A549 (cell line): ENCODE measurements around the gene PPP2R2C. TPM values are rescaled to one million over a fixed set of nuclear protein-coding genes. Genes with fewer than 3 reads are reported as not detected.

Source experiments
- ATAC-seq, 2 experiments: fragments of 200-7000 bp in 1 of 2; fragments of >200 bp in 1 of 2; cut with Nextera tagmentation in 1 of 2; cut with Tn5 transposase in 1 of 2; 3 replicates each; pipeline versions ENCODE4 v1.8.0 to v1.9.1; 2018 to 2020; ENCODE audit warnings: mild to moderate bottlenecking in 1 of 2, moderate library complexity in 1 of 2
- CTCF ChIA-PET: fragments of 300-600 bp; sonication (Branson Sonifier 250); formaldehyde crosslinking; extraction: SDS; loops from one replicate; lab custom pipeline; 2021; ENCODE audit warnings: antibody characterized with exemption, inconsistent platforms; lab: Yijun Ruan, JAX
- POLR2A ChIA-PET: fragments of 350-600 bp; formaldehyde crosslinking; extraction: SDS; loops from one replicate; lab custom pipeline; 2021; ENCODE audit warnings: antibody characterized with exemption, inconsistent platforms; lab: Yijun Ruan, JAX
- DNase-seq, 2 experiments: peaks; one replicate each; pipeline versions ENCODE4 v3.0.0 to v3.0.0-alpha.2; 2011 to 2016; ENCODE audit warnings: low read depth in 1 of 2, low spot score in 1 of 2
- FAIRE-seq: peaks from 2 replicates; lab custom pipeline; 2011; peaks lifted over from hg19 to GRCh38; lab: Jason Lieb, UNC
- H3K27ac ChIP-seq, 2 experiments: fragments of >200 bp; sonication (Bioruptor Twin); formaldehyde crosslinking; 3 replicates each; pipeline ENCODE4 v1.5.1; 2016 to 2017
- H3K4me1 ChIP-seq: fragments of >200 bp; sonication (Bioruptor Twin); formaldehyde crosslinking; 3 replicates; pipeline ENCODE4 v1.6.1; 2016
- H3K4me2 ChIP-seq: fragments of >200 bp; sonication (Bioruptor Twin); formaldehyde crosslinking; 3 replicates; pipeline ENCODE4 v1.6.1; 2016
- H3K4me3 ChIP-seq: fragments of >200 bp; sonication (Bioruptor Twin); formaldehyde crosslinking; 3 replicates; pipeline ENCODE4 v1.5.1; 2016
- H3K9me3 ChIP-seq: fragments of >200 bp; sonication (Bioruptor Twin); formaldehyde crosslinking; 3 replicates; pipeline ENCODE4 v1.6.1; 2016
- ATOH8 ChIP-seq: fragments of 250-450 bp; sonication (Bioruptor Pico); IDR thresholded peaks from 2 replicates; pipeline ENCODE4 v1.5.0; 2020; ENCODE audit warnings: low read depth, mild to moderate bottlenecking, moderate library complexity
- BHLHE40 ChIP-seq: IDR thresholded peaks from 2 replicates; pipeline ENCODE4 v1.6.1; 2012; ENCODE audit warnings: low read depth, low read length, inconsistent platforms
- CHD2 ChIP-seq: fragments of 150-350 bp; IDR thresholded peaks from 2 replicates; pipeline ENCODE4 v1.6.1; 2014; ENCODE audit warnings: low read length; ENCODE audit not compliant: partially characterized antibody
- E2F6 ChIP-seq: IDR thresholded peaks from 2 replicates; pipeline ENCODE4 v1.6.1; 2012; ENCODE audit warnings: low read depth, borderline replicate concordance
- HES2 ChIP-seq: fragments of >200 bp; sonication (Bioruptor Twin); formaldehyde crosslinking; IDR thresholded peaks from 2 replicates; pipeline ENCODE4 v1.6.1; 2016
- HEYL ChIP-seq: fragments of 250-450 bp; sonication (Bioruptor Pico); IDR thresholded peaks from 2 replicates; pipeline ENCODE4 v1.8.0; 2021; ENCODE audit warnings: mild to moderate bottlenecking, moderate library complexity
- HOXA7 ChIP-seq: fragments of 250-450 bp; sonication (Bioruptor Pico); IDR thresholded peaks from 2 replicates; pipeline ENCODE4 v1.5.0; 2020; ENCODE audit warnings: mild to moderate bottlenecking, moderate library complexity
- HOXB13 ChIP-seq: fragments of 250-450 bp; sonication (Bioruptor Pico); IDR thresholded peaks from 2 replicates; pipeline ENCODE4 v1.5.0; 2020; ENCODE audit warnings: low read depth, mild to moderate bottlenecking, moderate library complexity
- JUN ChIP-seq, 2 experiments: fragments of >200 bp; sonication (Bioruptor Twin); formaldehyde crosslinking; IDR thresholded peaks; 2 replicates in 1 of 2; 3 replicates in 1 of 2; pipeline ENCODE4 v1.6.1; 2016 to 2017
- MAFK ChIP-seq: fragments of 450-650 bp; IDR thresholded peaks from 2 replicates; pipeline ENCODE4 v1.6.1; 2014; ENCODE audit not compliant: partially characterized antibody
- MAX ChIP-seq: IDR thresholded peaks from 2 replicates; pipeline ENCODE4 v1.6.1; 2012
- MAZ ChIP-seq: fragments of 150-350 bp; IDR thresholded peaks from 2 replicates; pipeline ENCODE4 v1.6.1; 2014; ENCODE audit warnings: antibody characterized with exemption, low read depth, low read length, borderline replicate concordance
- NPAS2 ChIP-seq: fragments of 250-450 bp; sonication (Bioruptor Pico); IDR thresholded peaks from 2 replicates; pipeline ENCODE4 v1.8.0; 2022; ENCODE audit warnings: mild to moderate bottlenecking, moderate library complexity, borderline replicate concordance
- NR3C1 ChIP-seq: fragments of >200 bp; sonication (Bioruptor Twin); formaldehyde crosslinking; IDR thresholded peaks from 3 replicates; pipeline ENCODE4 v1.6.1; 2017
- REST ChIP-seq: fragments of 200-600 bp; sonication (generic); IDR thresholded peaks from 2 replicates; pipeline ENCODE4 v1.6.1; 2016; ENCODE audit warnings: antibody characterized with exemption, mild to moderate bottlenecking, moderate library complexity
- RNF2 ChIP-seq: fragments of 200-600 bp; sonication (generic); IDR thresholded peaks from 2 replicates; pipeline ENCODE4 v1.6.1; 2016; ENCODE audit warnings: low read depth, mild to moderate bottlenecking, antibody characterized with exemption, moderate library complexity, borderline replicate concordance
- TP53 ChIP-seq: fragments of 250-450 bp; sonication (Bioruptor Pico); IDR thresholded peaks from 2 replicates; pipeline ENCODE4 v1.5.0; 2021; ENCODE audit warnings: mild to moderate bottlenecking, moderate library complexity
- USF2 ChIP-seq: fragments of 450-650 bp; IDR thresholded peaks from 2 replicates; pipeline ENCODE4 v1.6.1; 2014; ENCODE audit warnings: antibody characterized with exemption
- ZC3H11A ChIP-seq: fragments of 450-650 bp; IDR thresholded peaks from 2 replicates; pipeline ENCODE4 v1.6.1; 2014; ENCODE audit warnings: antibody characterized with exemption, mild to moderate bottlenecking
- ZNF302 ChIP-seq: fragments of 250-450 bp; sonication (Bioruptor Pico); IDR thresholded peaks from 2 replicates; pipeline ENCODE4 v1.9.0; 2021; ENCODE audit warnings: inconsistent platforms, mild to moderate bottlenecking, moderate library complexity
- ZSCAN20 ChIP-seq: fragments of 250-450 bp; sonication (Bioruptor Pico); IDR thresholded peaks from 2 replicates; pipeline ENCODE4 v1.8.0; 2022; ENCODE audit warnings: mild to moderate bottlenecking, moderate library complexity
- WGBS: methylation state at CpG from one replicate; pipeline ENCODE4 v1.1.6; 2017; ENCODE audit errors: missing lambda C conversion rate; 5-methylcytosine and 5-hydroxymethylcytosine counted together
- polyA plus RNA-seq, 4 experiments: library from polyadenylated mRNA; depleted of rRNA in 3 of 4; stranded (reverse); fragments of >200 nt; fragmentation: RNase III in 1 of 4; extraction: RNeasy Plus Mini Kit Qiagen cat#74134 plus additional on column Dnase treatment in 1 of 4; gene quantifications; 2 replicates in 3 of 4; 3 replicates in 1 of 4; pipeline ENCODE4 v1.2.3, GENCODE V29; 2011 to 2017

Gene PPP2R2C
- polyA plus RNA-seq, 2 of the 4 experiments (the other 2 are of a cell fraction) = 23.9 to 29.4 TPM

GRCh38 chr4:6468376-6468775, 4.0 kb downstream of the PPP2R2C start:
- TF ChIP-seq CHD2 (no peak), MAFK (no peak), MAX (no peak), TP53 (CRISPR knock-in tag) (no peak), ZNF302 (CRISPR knock-in tag) (no peak), USF2 (no peak)
- TF ChIP-seq, all 56 proteins: peak for 0
- H3K9me3 ChIP-seq = no peaks in the 10 kb centered on the region
- no peak for DNase-seq
- no peak overlapping the region for H3K4me2 ChIP-seq
- CTCF ChIA-PET = interaction anchor here (1.0 kb wide), 1 partner anchor 76 kb away, joined by 3 read pairs; no protein-coding TSS in a partner anchor
- 71% methylated on average over 1 of the region's 1 CpG for WGBS
- POLR2A ChIA-PET = no interaction called here
- no peak for ATAC-seq
- peaks cover 22% of the 10 kb centered on the region for H3K4me1 ChIP-seq
- H3K4me3 ChIP-seq = no peak overlapping the region
- FAIRE-seq = no peak
- H3K27ac ChIP-seq = no peak overlapping the region

- no peak for FAIRE-seq
- TF ChIP-seq JUN (IDR thresholded peaks at IDR 0.05) = no peak
- TF ChIP-seq HES2 = no peak
- TF ChIP-seq NPAS2 (CRISPR knock-in tag) = no peak
- no peak for TF ChIP-seq E2F6
- TF ChIP-seq ZSCAN20 (CRISPR knock-in tag) = no peak
- no peak for TF ChIP-seq HOXA7
- TF ChIP-seq BHLHE40 = no peak
- no peak for TF ChIP-seq HOXB13 (CRISPR knock-in tag)
- no peak for TF ChIP-seq ATOH8 (CRISPR knock-in tag)
- H3K4me1 ChIP-seq = peaks cover 22% of the 10 kb centered on the region
- H3K4me3 ChIP-seq = no peak overlapping the region
- ChIA-PET POLR2A (no interaction called here), CTCF (interaction anchor here (1.0 kb wide), 1 partner anchor 47 kb away, joined by 3 read pairs; no protein-coding TSS in a partner anchor)
- DNase-seq = no peak
- no peak overlapping the region for H3K4me2 ChIP-seq
- no peaks in the 10 kb centered on the region for H3K9me3 ChIP-seq
- ATAC-seq = no peak
- WGBS = 82% methylated on average over 6 of the region's 6 CpGs
- no peak overlapping the region for H3K27ac ChIP-seq
Observed at GRCh38 chr4:6467600-6467999, 4.8 kb downstream of the PPP2R2C start.

- POLR2A ChIA-PET = no interaction called here
- H3K4me2 ChIP-seq = no peak overlapping the region
- no peak for TF ChIP-seq ZC3H11A
- TF ChIP-seq RNF2 = no peak
- TF ChIP-seq REST = no peak
- no peak for TF ChIP-seq MAZ
- TF ChIP-seq NR3C1 = no peak
- no peak for TF ChIP-seq HEYL (CRISPR knock-in tag)
- TF ChIP-seq, all 56 proteins: peak for 0
- H3K4me1 ChIP-seq = peaks cover 24% of the 10 kb centered on the region
- FAIRE-seq (no peak), ATAC-seq (no peak), DNase-seq (no peak)
- CTCF ChIA-PET = interaction anchor here (0.6 to 1.0 kb wide), 2 partner anchors 48 to 197 kb away, joined by 3 read pairs; no protein-coding TSS in a partner anchor
- WGBS = 93% methylated on average over 9 of the region's 9 CpGs
- no peak overlapping the region for H3K27ac ChIP-seq
- H3K9me3 ChIP-seq = no peaks in the 10 kb centered on the region
- no peak overlapping the region for H3K4me3 ChIP-seq
Observed at GRCh38 chr4:6466756-6467381, 5.5 kb downstream of the PPP2R2C start.
